ENCODE results near the gene TUSC7.

- TF ChIP-seq CTCF (IDR thresholded peaks at IDR 0.05; ENCODE audit: control extremely low read depth in 1 of 3, insufficient read depth in 1 of 3, low read depth in 1 of 3, low read length in 3 of 3) (no peak), BRCA1 (IDR thresholded peaks at IDR 0.05; ENCODE audit: low read depth, low read length) (no peak), SIN3A (conservative IDR thresholded peaks at IDR 0.05 in 1 of 2, IDR thresholded peaks at IDR 0.05 in 1 of 2; ENCODE audit: low read depth in 1 of 2, low read length in 2 of 2) (no peak), CREB1 (IDR thresholded peaks at IDR 0.05) (no peak), CEBPB (IDR thresholded peaks at IDR 0.05; ENCODE audit: low read depth, low read length) (no peak), EZH2 (IDR thresholded peaks at IDR 0.05; ENCODE audit: low read depth, low read length, severe bottlenecking) (no peak), GABPA (IDR thresholded peaks at IDR 0.05; ENCODE audit: borderline replicate concordance, insufficient read depth, low read length) (no peak)
Observed at GRCh38 chr3:116716490-116716889, 6.9 kb downstream of the TUSC7 start.
